ENCODE data around the gene ZIC1. TPM values are rescaled to one million over a fixed set of nuclear protein-coding genes. Genes with fewer than 3 reads are reported as not detected.

The ZIC1 gene
- total RNA-seq, 1 donor from 2014 or later, result not detected

GRCh38 chr3:147412917-147413685, 3.9 kb downstream of the ZIC1 start:
- H3K36me3 ChIP-seq (ENCODE audit: control insufficient read depth, insufficient read depth, low read length), result no peaks in the 10 kb centered on the region
- H3K27me3 ChIP-seq (ENCODE audit: control insufficient read depth, insufficient read depth, low read length), result peaks cover 73% of the 10 kb centered on the region
- TF ChIP-seq CTCF (IDR thresholded peaks at IDR 0.05; ENCODE audit: insufficient read depth, low read length, poor library complexity, severe bottlenecking), result no peak
- no peak overlapping the region for H3K4me3 ChIP-seq (ENCODE audit: low read depth, low read length)
- DNase-seq (ENCODE audit: low read depth), result no peak

GRCh38 chr3:147413686-147414389, 4.7 kb downstream of the ZIC1 start:
- H3K36me3 ChIP-seq (ENCODE audit: control insufficient read depth, insufficient read depth, low read length), result no peaks in the 10 kb centered on the region
- TF ChIP-seq CTCF (IDR thresholded peaks at IDR 0.05; ENCODE audit: insufficient read depth, low read length, poor library complexity, severe bottlenecking), result no peak
- DNase-seq (ENCODE audit: low read depth), result no peak
- peaks cover 71% of the 10 kb centered on the region for H3K27me3 ChIP-seq (ENCODE audit: control insufficient read depth, insufficient read depth, low read length)
- no peak overlapping the region for H3K4me3 ChIP-seq (ENCODE audit: low read depth, low read length)

- no peaks in the 10 kb centered on the region for H3K36me3 ChIP-seq (ENCODE audit: control insufficient read depth, insufficient read depth, low read length)
- H3K27me3 ChIP-seq (ENCODE audit: control insufficient read depth, insufficient read depth, low read length), result peaks cover 73% of the 10 kb centered on the region
- no peak overlapping the region for H3K4me3 ChIP-seq (ENCODE audit: low read depth, low read length)
- TF ChIP-seq CTCF (IDR thresholded peaks at IDR 0.05; ENCODE audit: insufficient read depth, low read length, poor library complexity, severe bottlenecking), result no peak
- no peak for DNase-seq (ENCODE audit: low read depth)
Observed at GRCh38 chr3:147414390-147415138, 5.4 kb downstream of the ZIC1 start.

- H3K4me3 ChIP-seq (ENCODE audit: low read depth, low read length), result no peak overlapping the region
- no peak for TF ChIP-seq CTCF (IDR thresholded peaks at IDR 0.05; ENCODE audit: insufficient read depth, low read length, poor library complexity, severe bottlenecking)
- H3K36me3 ChIP-seq (ENCODE audit: control insufficient read depth, insufficient read depth, low read length), result no peaks in the 10 kb centered on the region
- DNase-seq (ENCODE audit: low read depth), result no peak
- peaks cover 73% of the 10 kb centered on the region for H3K27me3 ChIP-seq (ENCODE audit: control insufficient read depth, insufficient read depth, low read length)
Observed at GRCh38 chr3:147415286-147415685, 6.1 kb downstream of the ZIC1 start.

- Histone ChIP-seq H3K36me3 (ENCODE audit: control insufficient read depth, insufficient read depth, low read length) (no peaks in the 10 kb centered on the region), H3K4me3 (ENCODE audit: low read depth, low read length) (no peak overlapping the region), H3K27me3 (ENCODE audit: control insufficient read depth, insufficient read depth, low read length) (peaks cover 73% of the 10 kb centered on the region)
- TF ChIP-seq CTCF (IDR thresholded peaks at IDR 0.05; ENCODE audit: insufficient read depth, low read length, poor library complexity, severe bottlenecking), result no peak
- no peak for DNase-seq (ENCODE audit: low read depth)
Observed at GRCh38 chr3:147415874-147416273, 6.7 kb downstream of the ZIC1 start.

Data from kidney epithelial cell (primary cell).